Body of pancreas (tissue), 4 donors: Measurements from ENCODE around the gene LRRC75A.

ENCODE experiments used
- POLR2A ChIP-seq, 3 donors: fragments of 450-650 bp; IDR thresholded peaks; one replicate each; pipeline ENCODE4 v1.6.1; 2016; ENCODE audit warnings: antibody characterized with exemption in 3 of 3, mild to moderate bottlenecking in 2 of 3
- TF ChIP-seq, protein P1 (sequence below), 7 experiments: fragments of 450-650 bp in 4 of 7; fragments of 200-600 bp in 3 of 7; sonication (generic) in 3 of 7; IDR thresholded peaks; one replicate each; pipeline ENCODE4 v1.5.1; 2016 to 2019; ENCODE audit warnings: antibody characterized with exemption in 7 of 7

DNA sequence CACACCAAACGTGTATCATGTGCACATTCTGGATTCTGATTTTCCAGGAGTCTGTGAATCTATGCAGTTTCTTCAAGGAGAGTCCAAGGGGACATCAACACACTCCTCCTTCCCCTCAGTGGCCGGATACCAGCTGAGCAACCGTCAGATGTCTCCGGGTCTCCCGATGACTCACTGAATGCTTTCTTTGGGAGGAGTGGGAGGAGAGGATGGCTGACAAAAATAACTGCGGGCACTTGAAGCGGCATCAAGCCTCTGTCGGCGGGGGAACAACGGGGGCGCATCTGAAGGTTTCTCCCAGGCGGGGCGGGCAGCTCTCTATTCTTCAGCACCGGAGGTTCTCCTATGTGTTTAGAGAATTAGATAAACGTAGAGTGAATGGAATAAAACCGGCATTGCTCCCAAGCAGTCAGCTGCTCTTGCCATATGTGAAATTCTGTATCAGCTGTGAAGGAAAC is 24.6 kb upstream of the LRRC75A start:
- TF ChIP-seq, protein P1, sequence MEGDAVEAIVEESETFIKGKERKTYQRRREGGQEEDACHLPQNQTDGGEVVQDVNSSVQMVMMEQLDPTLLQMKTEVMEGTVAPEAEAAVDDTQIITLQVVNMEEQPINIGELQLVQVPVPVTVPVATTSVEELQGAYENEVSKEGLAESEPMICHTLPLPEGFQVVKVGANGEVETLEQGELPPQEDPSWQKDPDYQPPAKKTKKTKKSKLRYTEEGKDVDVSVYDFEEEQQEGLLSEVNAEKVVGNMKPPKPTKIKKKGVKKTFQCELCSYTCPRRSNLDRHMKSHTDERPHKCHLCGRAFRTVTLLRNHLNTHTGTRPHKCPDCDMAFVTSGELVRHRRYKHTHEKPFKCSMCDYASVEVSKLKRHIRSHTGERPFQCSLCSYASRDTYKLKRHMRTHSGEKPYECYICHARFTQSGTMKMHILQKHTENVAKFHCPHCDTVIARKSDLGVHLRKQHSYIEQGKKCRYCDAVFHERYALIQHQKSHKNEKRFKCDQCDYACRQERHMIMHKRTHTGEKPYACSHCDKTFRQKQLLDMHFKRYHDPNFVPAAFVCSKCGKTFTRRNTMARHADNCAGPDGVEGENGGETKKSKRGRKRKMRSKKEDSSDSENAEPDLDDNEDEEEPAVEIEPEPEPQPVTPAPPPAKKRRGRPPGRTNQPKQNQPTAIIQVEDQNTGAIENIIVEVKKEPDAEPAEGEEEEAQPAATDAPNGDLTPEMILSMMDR (IDR thresholded peaks at IDR 0.05): no peak
- TF ChIP-seq POLR2A (IDR thresholded peaks at IDR 0.05): no peak
